Brain microvascular endothelial cell (primary cell): ENCODE measurements around the gene PTPN14.

Experiments
- DNase-seq: peaks from one replicate; pipeline ENCODE4 v3.0.0-alpha.2; 2020
- H3K27ac ChIP-seq: fragments of 250-450 bp; sonication (Bioruptor Pico); 2 replicates; pipeline ENCODE4 v1.5.1; 2020; ENCODE audit warnings: mild to moderate bottlenecking, moderate library complexity
- H3K27me3 ChIP-seq: fragments of 250-450 bp; sonication (Bioruptor Pico); replicated peaks from 2 replicates; pipeline ENCODE4 v1.5.1; 2020; ENCODE audit warnings: mild to moderate bottlenecking
- H3K36me3 ChIP-seq: fragments of 250-450 bp; sonication (Bioruptor Pico); replicated peaks from 2 replicates; pipeline ENCODE4 v1.5.1; 2020; ENCODE audit warnings: mild to moderate bottlenecking
- H3K4me3 ChIP-seq: 2 replicates; pipeline ENCODE4 v1.5.1; 2011; ENCODE audit warnings: low read depth, mild to moderate bottlenecking, control low read depth, low read length, moderate library complexity
- in situ Hi-C: cut with HindIII; loops from 2 replicates; pipeline ENCODE4 v1.10.0; 2017; ENCODE audit warnings: low sequenced_read_pairs, low pct_ligation_motif_present
- TF ChIP-seq, protein P1 (sequence below): IDR thresholded peaks from 2 replicates; pipeline ENCODE4 v1.5.1; 2011; ENCODE audit warnings: low read depth, mild to moderate bottlenecking, moderate library complexity, low read length, control low read depth, inconsistent platforms; ENCODE audit errors: missing control alignments

Gene PTPN14

DNA sequence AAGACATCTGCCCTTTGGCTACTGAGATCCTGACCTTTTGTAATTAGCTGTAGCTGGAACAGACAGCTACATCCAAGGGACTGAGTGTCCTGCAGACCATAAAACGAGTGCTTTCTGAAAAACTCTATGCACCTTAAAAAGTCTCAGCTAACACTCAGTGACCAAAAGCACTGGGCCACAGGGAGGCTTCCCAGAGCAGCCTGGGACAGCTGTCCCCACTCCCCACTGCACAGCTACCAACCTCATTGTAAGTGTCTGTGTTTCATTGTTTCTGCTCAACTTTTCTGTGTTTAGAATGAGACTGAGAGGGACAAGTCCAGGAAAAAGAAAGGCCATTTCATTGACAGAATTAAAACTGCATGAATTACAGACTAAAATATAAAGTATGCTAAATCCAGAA, 189.8 kb downstream of the PTPN14 start:
- DNase-seq = no peak
- Histone ChIP-seq H3K27me3 (no peaks in the 10 kb centered on the region), H3K36me3 (peaks cover 51% of the 10 kb centered on the region), H3K27ac (peak overlapping the region; percentile 50), H3K4me3 (no peak overlapping the region)
- TF ChIP-seq, protein P1, sequence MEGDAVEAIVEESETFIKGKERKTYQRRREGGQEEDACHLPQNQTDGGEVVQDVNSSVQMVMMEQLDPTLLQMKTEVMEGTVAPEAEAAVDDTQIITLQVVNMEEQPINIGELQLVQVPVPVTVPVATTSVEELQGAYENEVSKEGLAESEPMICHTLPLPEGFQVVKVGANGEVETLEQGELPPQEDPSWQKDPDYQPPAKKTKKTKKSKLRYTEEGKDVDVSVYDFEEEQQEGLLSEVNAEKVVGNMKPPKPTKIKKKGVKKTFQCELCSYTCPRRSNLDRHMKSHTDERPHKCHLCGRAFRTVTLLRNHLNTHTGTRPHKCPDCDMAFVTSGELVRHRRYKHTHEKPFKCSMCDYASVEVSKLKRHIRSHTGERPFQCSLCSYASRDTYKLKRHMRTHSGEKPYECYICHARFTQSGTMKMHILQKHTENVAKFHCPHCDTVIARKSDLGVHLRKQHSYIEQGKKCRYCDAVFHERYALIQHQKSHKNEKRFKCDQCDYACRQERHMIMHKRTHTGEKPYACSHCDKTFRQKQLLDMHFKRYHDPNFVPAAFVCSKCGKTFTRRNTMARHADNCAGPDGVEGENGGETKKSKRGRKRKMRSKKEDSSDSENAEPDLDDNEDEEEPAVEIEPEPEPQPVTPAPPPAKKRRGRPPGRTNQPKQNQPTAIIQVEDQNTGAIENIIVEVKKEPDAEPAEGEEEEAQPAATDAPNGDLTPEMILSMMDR = no peak
- in situ Hi-C loops = loop anchor here (10.0 kb wide), 1 partner anchor 223 kb away; no protein-coding TSS in a partner anchor

DNA sequence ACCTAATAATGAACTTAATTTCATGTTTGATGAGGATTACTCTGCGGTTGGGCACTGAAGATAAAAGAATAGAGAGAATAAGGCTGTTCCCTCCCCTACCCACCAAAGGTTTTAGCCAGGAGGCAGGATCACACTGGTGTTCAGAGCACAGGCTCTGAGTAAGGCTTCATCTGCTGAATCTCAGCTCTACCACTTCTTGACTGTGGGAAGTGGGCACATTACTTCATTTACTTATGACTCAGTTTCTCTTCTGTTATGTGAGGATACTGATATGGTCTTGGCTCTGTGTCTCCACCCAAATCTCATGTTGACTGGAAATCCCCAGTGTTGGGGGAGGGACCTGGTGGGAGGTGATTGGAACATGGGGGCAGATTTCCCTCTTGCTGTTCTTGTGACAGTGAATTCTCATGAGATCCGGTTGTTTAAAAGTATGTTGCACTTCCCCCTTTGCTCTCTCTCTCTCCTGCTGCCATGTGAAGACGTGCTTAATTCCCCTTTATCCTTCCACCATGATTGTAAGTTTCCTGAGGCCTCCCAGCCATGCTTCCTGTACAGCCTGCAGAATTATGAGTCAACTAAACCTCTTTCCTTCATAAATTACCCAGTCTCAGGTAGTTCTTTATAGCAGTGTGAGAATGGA, 190.8 kb downstream of the PTPN14 start:
- Histone ChIP-seq H3K27me3 (no peaks in the 10 kb centered on the region), H3K4me3 (no peak overlapping the region), H3K36me3 (peaks cover 59% of the 10 kb centered on the region), H3K27ac (no peak overlapping the region)
- TF ChIP-seq, protein P1 = no peak
- DNase-seq = no peak
- in situ Hi-C loops = loop anchor here (10.0 kb wide), 1 partner anchor 224 kb away; no protein-coding TSS in a partner anchor

DNA sequence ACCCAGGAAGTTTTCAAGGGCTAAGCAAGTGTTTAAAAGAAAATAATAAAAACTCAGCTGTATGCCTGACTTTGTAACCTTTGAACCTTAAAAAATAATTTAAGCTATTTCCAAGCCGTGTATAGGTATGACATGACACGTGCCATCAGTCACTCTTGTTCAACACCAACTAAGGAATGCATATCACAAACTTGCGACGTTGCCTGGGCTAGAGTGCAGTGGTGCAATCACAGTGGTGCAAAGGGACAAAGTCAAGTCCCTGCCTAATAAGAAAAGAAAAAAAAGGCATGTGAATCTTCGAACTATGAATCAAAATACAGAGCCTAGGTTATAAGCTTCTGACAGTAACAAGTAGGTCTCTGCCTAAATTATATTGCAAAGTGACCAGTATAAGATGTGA, 191.3 kb downstream of the PTPN14 start:
- Histone ChIP-seq H3K27me3 (no peaks in the 10 kb centered on the region), H3K36me3 (peaks cover 62% of the 10 kb centered on the region), H3K4me3 (no peak overlapping the region), H3K27ac (no peak overlapping the region)
- DNase-seq = no peak
- TF ChIP-seq, protein P1 = no peak
- in situ Hi-C loops = loop anchor here (10.0 kb wide), 1 partner anchor 225 kb away; no protein-coding TSS in a partner anchor

DNA sequence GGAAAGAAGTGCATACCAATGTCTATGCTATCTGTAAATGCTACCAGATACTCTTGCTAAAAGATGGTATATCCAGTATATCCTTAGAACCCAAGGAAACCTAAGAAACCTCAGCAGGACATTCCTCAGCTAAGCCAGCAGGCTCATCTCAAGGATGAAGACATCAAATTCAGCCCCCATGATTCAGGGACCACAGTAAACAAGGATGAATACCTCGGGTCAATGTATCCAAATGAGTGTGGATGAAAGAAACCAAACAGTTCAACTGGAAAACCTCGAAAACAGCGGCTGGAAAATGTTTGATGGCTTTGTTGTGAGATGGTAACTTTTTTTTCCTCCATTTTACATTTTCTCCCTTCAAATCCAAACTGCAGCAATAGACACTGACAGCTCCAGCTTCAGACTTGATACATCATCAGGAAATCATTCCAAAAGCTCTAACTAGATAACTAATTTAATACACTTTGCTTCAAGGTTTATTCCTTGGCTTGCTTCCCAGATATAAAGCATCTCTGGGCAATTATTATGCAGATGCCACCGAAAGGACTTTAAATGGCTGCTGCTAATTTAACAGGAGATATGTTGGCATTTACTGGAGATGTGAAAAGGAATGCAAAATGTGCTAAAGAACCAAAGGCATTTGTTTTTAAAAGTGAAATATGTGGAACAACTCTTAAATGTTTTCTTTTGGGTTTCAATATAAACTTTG, 196.8 kb downstream of the PTPN14 start:
- TF ChIP-seq, protein P1 = no peak
- H3K36me3 ChIP-seq = peaks cover 56% of the 10 kb centered on the region
- DNase-seq = no peak
- H3K27ac ChIP-seq = no peak overlapping the region
- in situ Hi-C loops = no loop called here
- no peaks in the 10 kb centered on the region for H3K27me3 ChIP-seq
- no peak overlapping the region for H3K4me3 ChIP-seq

DNA sequence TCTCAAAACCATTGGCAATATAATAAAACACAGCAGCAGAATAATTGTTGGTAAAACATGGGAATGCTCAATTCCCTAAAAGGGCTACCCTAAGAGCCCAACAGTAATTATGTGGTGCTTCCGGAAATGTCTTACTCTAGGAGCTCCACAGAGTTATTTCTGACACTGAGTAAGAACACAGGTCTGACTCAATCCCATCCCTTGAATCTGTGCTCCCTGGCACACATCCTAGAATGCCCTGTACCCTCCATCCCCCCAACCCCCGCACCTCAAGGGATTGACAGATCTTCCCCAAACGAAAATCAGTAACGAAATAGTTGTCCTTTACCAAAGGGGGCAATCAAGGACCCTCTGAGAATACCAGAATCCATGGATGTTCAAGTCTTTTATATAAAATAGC, 198.6 kb downstream of the PTPN14 start:
- in situ Hi-C loops = no loop called here
- no peak overlapping the region for H3K27ac ChIP-seq
- H3K36me3 ChIP-seq = peaks cover 55% of the 10 kb centered on the region
- DNase-seq = no peak
- no peak overlapping the region for H3K4me3 ChIP-seq
- TF ChIP-seq, protein P1 = no peak
- no peaks in the 10 kb centered on the region for H3K27me3 ChIP-seq
